Spleen (tissue), 7 donors: ENCODE data around the gene HSPA1B.
"Not testable (repeated sequence)": the region's sequence is repeated elsewhere in the genome, so short reads cannot be mapped to it uniquely, and the experiment has no call there.

Experiments used
- CTCF ChIP-seq, 11 experiments: fragments of 200-600 bp in 7 of 11; fragments of 450-650 bp in 4 of 11; sonication (generic) in 4 of 11; IDR thresholded peaks in 8 of 11; conservative IDR thresholded peaks in 3 of 11; 1 replicate in 7 of 11; 2 replicates in 4 of 11; pipeline versions ENCODE4 v1.4.0 to v1.8.0; 2016 to 2021; ENCODE audit warnings: antibody characterized with exemption in 11 of 11, inconsistent platforms in 4 of 11, mild to moderate bottlenecking in 1 of 11
- POLR2A ChIP-seq, 3 donors: fragments of 450-650 bp; IDR thresholded peaks; one replicate each; pipeline ENCODE4 v1.5.1; 2017; ENCODE audit warnings: antibody characterized with exemption in 3 of 3, mild to moderate bottlenecking in 1 of 3
- POLR2AphosphoS5 ChIP-seq, 3 donors: sonication (generic); formaldehyde crosslinking; IDR thresholded peaks; one replicate each; pipeline ENCODE4 v1.5.1; 2017; ENCODE audit warnings: antibody characterized with exemption in 3 of 3
- donor health status: DM: no; HTN: no; CAD: no; lungs with moderate emphysema.
- donor health status: DM: no; HTN: no; CAD: no.
- donor health status: DM: no; HTN: no; CAD: no.

- TF ChIP-seq CTCF (IDR thresholded peaks at IDR 0.05 in 8 of 11, conservative IDR thresholded peaks at IDR 0.05 in 3 of 11); POLR2A (IDR thresholded peaks at IDR 0.05); POLR2AphosphoS5 (IDR thresholded peaks at IDR 0.05): not testable (repeated sequence)
Observed at GRCh38 chr6:31857774-31858173, 30.2 kb downstream of the HSPA1B start.
